Peyer's patch (tissue), 4 donors: ENCODE results near the gene SMAD1. TPM values are rescaled to one million over a fixed set of nuclear protein-coding genes. Genes with fewer than 3 reads are reported as not detected.

Experiments used
- DNase-seq, 3 donors: peaks; one replicate each; pipeline ENCODE4 v3.0.0-alpha.2; 2017 to 2019
- H3K27ac ChIP-seq, 4 donors: fragments of 200-600 bp; sonication (generic); one replicate each; pipeline ENCODE4 v1.5.1; 2016 to 2019
- H3K27me3 ChIP-seq, 2 donors: fragments of 200-600 bp; sonication (generic); one replicate each; pipeline ENCODE4 v1.5.1; 2019
- H3K36me3 ChIP-seq, 3 donors: fragments of 200-600 bp; sonication (generic); one replicate each; pipeline ENCODE4 v1.5.1; 2016 to 2019
- H3K4me1 ChIP-seq, 4 donors: fragments of 200-600 bp; sonication (generic); one replicate each; pipeline ENCODE4 v1.5.1; 2016 to 2019
- H3K4me3 ChIP-seq, 4 donors: fragments of 200-600 bp; sonication (generic); 1 replicate in 3 of 4; 2 replicates in 1 of 4; pipeline ENCODE4 v1.5.1; 2016 to 2019; ENCODE audit warnings: mild to moderate bottlenecking in 1 of 4
- H3K9me3 ChIP-seq, 4 donors: fragments of 200-600 bp; sonication (generic); one replicate each; pipeline ENCODE4 v1.5.1; 2016 to 2019; ENCODE audit warnings: mild to moderate bottlenecking in 1 of 4
- POLR2A ChIP-seq, 2 donors: fragments of 450-650 bp; IDR thresholded peaks; one replicate each; pipeline ENCODE4 v1.5.1; 2017; ENCODE audit warnings: antibody characterized with exemption in 2 of 2, mild to moderate bottlenecking in 2 of 2, moderate library complexity in 2 of 2
- total RNA-seq, 4 donors: library from RNA; depleted of rRNA; stranded (reverse); fragments of >200 nt; gene quantifications; one replicate each; pipeline ENCODE4 v1.1.0, GENCODE V29; 2016
- TF ChIP-seq, protein P1 (sequence below), 6 experiments: fragments of 450-650 bp in 4 of 6; fragments of 200-600 bp in 2 of 6; sonication (generic) in 1 of 6; IDR thresholded peaks; one replicate each; pipeline ENCODE4 v1.5.1; 2017 to 2019; ENCODE audit warnings: antibody characterized with exemption in 6 of 6, mild to moderate bottlenecking in 3 of 6, moderate library complexity in 1 of 6

Gene SMAD1
- total RNA-seq: 10 to 100 TPM; 29.7 to 49.0 (median 43.4) TPM

DNA sequence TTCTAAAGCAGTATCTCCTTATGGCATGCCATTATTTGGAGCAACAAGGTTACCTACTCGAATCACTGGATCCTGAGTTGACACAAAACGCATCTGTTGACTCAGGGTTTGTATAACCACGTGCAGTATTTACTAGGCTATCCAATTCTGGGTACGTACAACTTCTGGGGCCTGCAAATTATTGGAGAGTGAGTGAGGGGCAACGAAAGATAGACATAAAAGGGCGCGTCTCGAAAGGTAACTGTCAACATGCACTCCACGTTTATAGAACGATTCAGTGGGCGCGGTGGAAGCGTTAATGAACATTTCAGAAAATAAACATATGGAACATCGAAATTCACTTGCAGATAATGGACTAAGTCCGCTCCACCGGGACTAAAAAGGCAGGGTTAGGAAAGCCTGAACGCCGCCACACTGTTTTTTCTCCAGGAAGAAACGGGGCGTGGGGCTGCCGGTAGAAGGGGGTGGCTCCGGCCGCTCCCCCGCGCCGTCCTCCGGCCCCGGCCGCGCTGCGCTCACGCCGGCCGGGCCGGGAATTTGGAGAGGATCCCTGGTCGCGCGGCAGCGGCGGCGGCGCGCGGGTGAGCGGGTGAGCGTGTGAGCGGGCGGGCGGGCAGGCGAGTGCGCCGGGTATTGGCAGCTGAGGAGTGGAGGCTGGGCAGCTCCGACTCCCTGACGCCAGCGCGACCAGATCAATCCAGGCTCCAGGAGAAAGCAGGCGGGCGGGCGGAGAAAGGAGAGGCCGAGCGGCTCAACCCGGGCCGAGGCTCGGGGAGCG, at the start of gene SMAD1:
Gene SMAD1 (plus strand): TSS at position 690 of the 778 bp plus-strand sequence. CDS start 32,761 bp downstream, outside the sequence.
- Histone ChIP-seq H3K4me3 (peak within 1 kb of the TSS; percentile 66 to 86 (median 74)), H3K27ac (peak within 1 kb of the TSS; percentile 76 to 97 (median 94)), H3K4me1 (peaks cover 0 to 29% (median 0%) of the 10 kb centered on the region in 4 donors), H3K27me3 (no peaks in the 10 kb centered on the region), H3K36me3 (no peaks in the 10 kb centered on the region), H3K9me3 (no peaks in the 10 kb centered on the region)
- DNase-seq: peak; percentile 24 to 92 (median 82)
- peak; percentile 65 to 76 for TF ChIP-seq POLR2A (IDR thresholded peaks at IDR 0.05)
- TF ChIP-seq, protein P1, sequence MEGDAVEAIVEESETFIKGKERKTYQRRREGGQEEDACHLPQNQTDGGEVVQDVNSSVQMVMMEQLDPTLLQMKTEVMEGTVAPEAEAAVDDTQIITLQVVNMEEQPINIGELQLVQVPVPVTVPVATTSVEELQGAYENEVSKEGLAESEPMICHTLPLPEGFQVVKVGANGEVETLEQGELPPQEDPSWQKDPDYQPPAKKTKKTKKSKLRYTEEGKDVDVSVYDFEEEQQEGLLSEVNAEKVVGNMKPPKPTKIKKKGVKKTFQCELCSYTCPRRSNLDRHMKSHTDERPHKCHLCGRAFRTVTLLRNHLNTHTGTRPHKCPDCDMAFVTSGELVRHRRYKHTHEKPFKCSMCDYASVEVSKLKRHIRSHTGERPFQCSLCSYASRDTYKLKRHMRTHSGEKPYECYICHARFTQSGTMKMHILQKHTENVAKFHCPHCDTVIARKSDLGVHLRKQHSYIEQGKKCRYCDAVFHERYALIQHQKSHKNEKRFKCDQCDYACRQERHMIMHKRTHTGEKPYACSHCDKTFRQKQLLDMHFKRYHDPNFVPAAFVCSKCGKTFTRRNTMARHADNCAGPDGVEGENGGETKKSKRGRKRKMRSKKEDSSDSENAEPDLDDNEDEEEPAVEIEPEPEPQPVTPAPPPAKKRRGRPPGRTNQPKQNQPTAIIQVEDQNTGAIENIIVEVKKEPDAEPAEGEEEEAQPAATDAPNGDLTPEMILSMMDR (IDR thresholded peaks at IDR 0.05): no peak

GRCh38 chr4:145433684-145434083, 48.0 kb upstream of the SMAD1 start:
- Histone ChIP-seq H3K27me3 (no peaks in the 10 kb centered on the region), H3K36me3 (no peaks in the 10 kb centered on the region), H3K9me3 (no peaks in the 10 kb centered on the region), H3K27ac (no peak overlapping the region), H3K4me1 (no peaks in the 10 kb centered on the region), H3K4me3 (no peak overlapping the region)
- TF ChIP-seq, protein P1 (IDR thresholded peaks at IDR 0.05): no peak
- DNase-seq: no peak

GRCh38 chr4:145435646-145436045, 46.0 kb upstream of the SMAD1 start:
- Histone ChIP-seq H3K9me3 (no peaks in the 10 kb centered on the region), H3K27me3 (no peaks in the 10 kb centered on the region), H3K27ac (no peak overlapping the region), H3K4me1 (no peaks in the 10 kb centered on the region), H3K4me3 (no peak overlapping the region), H3K36me3 (no peaks in the 10 kb centered on the region)
- no peak for DNase-seq
- TF ChIP-seq, protein P1 (IDR thresholded peaks at IDR 0.05): no peak
- no peak for TF ChIP-seq POLR2A (IDR thresholded peaks at IDR 0.05)

DNA sequence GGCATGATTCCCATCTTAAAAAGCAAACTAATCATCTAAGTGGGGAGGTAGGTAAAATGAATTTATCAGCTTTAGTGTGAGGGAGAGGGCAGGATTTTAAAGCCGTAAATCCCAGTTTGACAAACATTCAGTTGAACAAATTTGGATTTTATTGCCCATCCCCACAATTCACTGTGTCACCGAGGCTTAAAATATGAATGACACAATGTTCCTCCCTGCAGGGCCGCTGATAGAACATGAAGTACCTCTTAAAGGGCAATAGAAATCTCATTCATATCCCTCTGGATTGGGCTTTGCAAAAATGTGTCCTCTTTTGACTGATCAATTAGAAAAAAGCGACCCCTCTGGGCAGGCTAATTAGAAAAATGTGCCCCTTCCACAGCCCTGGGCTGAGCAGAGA, 45.5 kb upstream of the SMAD1 start:
- H3K27me3 ChIP-seq: no peaks in the 10 kb centered on the region
- no peak for DNase-seq
- H3K4me1 ChIP-seq: no peaks in the 10 kb centered on the region
- H3K36me3 ChIP-seq: no peaks in the 10 kb centered on the region
- no peak overlapping the region for H3K4me3 ChIP-seq
- no peak for TF ChIP-seq POLR2A (IDR thresholded peaks at IDR 0.05)
- TF ChIP-seq, protein P1 (IDR thresholded peaks at IDR 0.05): no peak
- H3K9me3 ChIP-seq: no peaks in the 10 kb centered on the region
- H3K27ac ChIP-seq: no peak overlapping the region

DNA sequence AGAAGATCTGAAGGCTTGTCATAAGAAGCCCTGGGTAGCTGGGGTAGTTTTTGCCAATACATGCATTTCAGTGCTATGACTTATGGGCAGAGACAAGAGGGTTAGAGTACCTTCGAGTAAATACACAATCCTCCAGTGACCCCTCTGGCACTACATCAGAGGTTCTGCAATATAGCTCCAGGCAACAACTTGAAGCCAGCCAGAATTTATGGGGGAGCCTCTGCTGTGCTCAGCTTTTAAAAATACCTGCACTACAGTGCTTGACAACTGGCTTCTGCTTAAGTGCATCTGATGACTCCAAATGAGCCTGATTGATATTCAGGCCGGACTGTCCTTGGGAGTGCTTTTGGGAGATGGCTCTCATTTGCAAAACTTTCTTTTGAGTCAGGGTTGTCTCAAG, 44.9 kb upstream of the SMAD1 start:
- DNase-seq: no peak
- no peak overlapping the region for H3K27ac ChIP-seq
- no peaks in the 10 kb centered on the region for H3K27me3 ChIP-seq
- H3K4me1 ChIP-seq: no peaks in the 10 kb centered on the region
- H3K36me3 ChIP-seq: no peaks in the 10 kb centered on the region
- no peak for TF ChIP-seq POLR2A (IDR thresholded peaks at IDR 0.05)
- TF ChIP-seq, protein P1 (IDR thresholded peaks at IDR 0.05): no peak
- H3K9me3 ChIP-seq: no peaks in the 10 kb centered on the region
- no peak overlapping the region for H3K4me3 ChIP-seq
